Tibial artery (tissue), 4 donors: ENCODE measurements around the gene WAC.

Source experiments
- DNase-seq, 2 donors: peaks; one replicate each; pipeline ENCODE4 v3.0.0-alpha.2; 2019
- H3K27ac ChIP-seq, 2 donors: fragments of 200-600 bp; sonication (generic) in 1 of 2; 1 replicate in 1 of 2; 2 replicates in 1 of 2; pipeline ENCODE4 v1.5.1; 2018 to 2019; ENCODE audit warnings: mild to moderate bottlenecking in 1 of 2
- H3K27me3 ChIP-seq, 2 donors: fragments of 200-600 bp; sonication (generic) in 1 of 2; one replicate each; pipeline versions ENCODE4 v1.5.1 to v1.6.0; 2016 to 2019
- H3K36me3 ChIP-seq, 3 donors: fragments of 200-600 bp; sonication (generic) in 2 of 3; one replicate each; pipeline ENCODE4 v1.5.1; 2016 to 2019; ENCODE audit warnings: mild to moderate bottlenecking in 2 of 3
- H3K4me1 ChIP-seq, 4 donors: fragments of 200-600 bp; sonication (generic) in 2 of 4; 1 replicate in 3 of 4; 2 replicates in 1 of 4; pipeline ENCODE4 v1.5.1; 2016 to 2019
- H3K4me3 ChIP-seq, 2 donors: fragments of 200-600 bp; sonication (generic) in 1 of 2; 1 replicate in 1 of 2; 2 replicates in 1 of 2; pipeline ENCODE4 v1.5.1; 2018 to 2019; ENCODE audit warnings: mild to moderate bottlenecking in 2 of 2
- H3K9me3 ChIP-seq, 3 donors: fragments of 200-600 bp; sonication (generic) in 1 of 3; one replicate each; pipeline ENCODE4 v1.5.1; 2016 to 2019
- intact Hi-C: fragments of 100-400 bp; cut with DNase I; formaldehyde crosslinking; loops from one replicate; pipeline ENCODE4 v1.15.0; 2023; ENCODE audit warnings: low total_unique reads
- TF ChIP-seq, protein P1 (sequence below), 2 experiments: fragments of 200-600 bp in 1 of 2; fragments of 450-650 bp in 1 of 2; IDR thresholded peaks; one replicate each; pipeline ENCODE4 v1.5.1; 2017 to 2019; ENCODE audit warnings: antibody characterized with exemption in 2 of 2, mild to moderate bottlenecking in 1 of 2, moderate library complexity in 1 of 2

Gene WAC

DNA sequence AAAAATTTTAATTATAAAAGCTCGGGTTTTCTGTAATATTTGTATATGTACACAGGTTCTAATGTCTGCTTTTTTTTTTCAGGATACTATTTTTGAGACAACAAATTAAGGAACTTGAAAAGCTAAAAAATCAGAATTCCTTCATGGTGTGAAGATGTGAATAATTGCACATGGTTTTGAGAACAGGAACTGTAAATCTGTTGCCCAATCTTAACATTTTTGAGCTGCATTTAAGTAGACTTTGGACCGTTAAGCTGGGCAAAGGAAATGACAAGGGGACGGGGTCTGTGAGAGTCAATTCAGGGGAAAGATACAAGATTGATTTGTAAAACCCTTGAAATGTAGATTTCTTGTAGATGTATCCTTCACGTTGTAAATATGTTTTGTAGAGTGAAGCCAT, 86.5 kb downstream of the WAC start:
- H3K27ac ChIP-seq, result no peak overlapping the region
- intact Hi-C loops, result no loop called here
- no peak for DNase-seq
- H3K9me3 ChIP-seq, result no peaks in the 10 kb centered on the region
- no peaks in the 10 kb centered on the region for H3K27me3 ChIP-seq
- TF ChIP-seq, protein P1, sequence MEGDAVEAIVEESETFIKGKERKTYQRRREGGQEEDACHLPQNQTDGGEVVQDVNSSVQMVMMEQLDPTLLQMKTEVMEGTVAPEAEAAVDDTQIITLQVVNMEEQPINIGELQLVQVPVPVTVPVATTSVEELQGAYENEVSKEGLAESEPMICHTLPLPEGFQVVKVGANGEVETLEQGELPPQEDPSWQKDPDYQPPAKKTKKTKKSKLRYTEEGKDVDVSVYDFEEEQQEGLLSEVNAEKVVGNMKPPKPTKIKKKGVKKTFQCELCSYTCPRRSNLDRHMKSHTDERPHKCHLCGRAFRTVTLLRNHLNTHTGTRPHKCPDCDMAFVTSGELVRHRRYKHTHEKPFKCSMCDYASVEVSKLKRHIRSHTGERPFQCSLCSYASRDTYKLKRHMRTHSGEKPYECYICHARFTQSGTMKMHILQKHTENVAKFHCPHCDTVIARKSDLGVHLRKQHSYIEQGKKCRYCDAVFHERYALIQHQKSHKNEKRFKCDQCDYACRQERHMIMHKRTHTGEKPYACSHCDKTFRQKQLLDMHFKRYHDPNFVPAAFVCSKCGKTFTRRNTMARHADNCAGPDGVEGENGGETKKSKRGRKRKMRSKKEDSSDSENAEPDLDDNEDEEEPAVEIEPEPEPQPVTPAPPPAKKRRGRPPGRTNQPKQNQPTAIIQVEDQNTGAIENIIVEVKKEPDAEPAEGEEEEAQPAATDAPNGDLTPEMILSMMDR (IDR thresholded peaks at IDR 0.05), result no peak
- peaks cover 52 to 57% (median 56%) of the 10 kb centered on the region in 3 donors for H3K36me3 ChIP-seq
- no peaks in the 10 kb centered on the region for H3K4me1 ChIP-seq
- H3K4me3 ChIP-seq, result no peak overlapping the region

DNA sequence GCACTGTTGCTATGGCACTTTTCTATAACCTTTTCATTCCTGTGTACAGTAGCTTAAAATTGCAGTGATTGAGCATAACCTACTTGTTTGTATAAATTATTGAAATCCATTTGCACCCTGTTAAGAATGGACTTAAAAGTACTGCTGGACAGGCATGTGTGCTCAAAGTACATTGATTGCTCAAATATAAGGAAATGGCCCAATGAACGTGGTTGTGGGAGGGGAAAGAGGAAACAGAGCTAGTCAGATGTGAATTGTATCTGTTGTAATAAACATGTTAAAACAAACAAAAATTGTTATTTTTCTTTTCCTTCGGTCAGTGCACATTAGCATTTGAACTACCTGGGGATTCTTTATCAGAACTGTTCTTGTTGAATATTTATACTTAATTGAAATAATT, 87.3 kb downstream of the WAC start:
- Histone ChIP-seq H3K9me3 (no peaks in the 10 kb centered on the region), H3K4me1 (no peaks in the 10 kb centered on the region), H3K27me3 (no peaks in the 10 kb centered on the region), H3K36me3 (peaks cover 44 to 49% (median 48%) of the 10 kb centered on the region in 3 donors), H3K27ac (no peak overlapping the region), H3K4me3 (no peak overlapping the region)
- TF ChIP-seq, protein P1 (IDR thresholded peaks at IDR 0.05), result no peak
- intact Hi-C loops, result no loop called here
- DNase-seq, result no peak

DNA sequence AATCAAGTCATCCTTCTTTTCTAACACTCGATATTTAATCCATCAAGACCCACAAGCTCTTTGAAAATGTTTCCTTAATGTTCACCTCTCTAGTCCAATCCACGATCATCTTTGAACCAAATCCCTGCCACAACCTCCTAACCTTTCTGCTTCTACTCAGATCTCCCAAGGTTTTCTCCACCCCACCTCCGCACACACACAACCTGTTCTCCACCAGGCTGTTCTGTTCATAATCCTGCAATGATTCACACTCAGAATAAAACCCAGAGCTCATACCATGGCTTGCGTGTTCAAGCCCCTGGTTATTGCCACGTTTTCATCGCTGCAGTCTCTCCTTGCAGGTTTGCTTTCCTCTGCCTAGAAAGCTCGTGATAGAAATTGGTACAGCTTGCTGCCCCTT, 90.6 kb downstream of the WAC start:
- intact Hi-C loops, result no loop called here
- TF ChIP-seq, protein P1 (IDR thresholded peaks at IDR 0.05), result no peak
- Histone ChIP-seq H3K27ac (no peak overlapping the region), H3K9me3 (no peaks in the 10 kb centered on the region), H3K27me3 (no peaks in the 10 kb centered on the region), H3K36me3 (peaks cover 13 to 17% (median 15%) of the 10 kb centered on the region in 3 donors), H3K4me1 (peaks cover 0 to 5% (median 0%) of the 10 kb centered on the region in 4 donors), H3K4me3 (no peak overlapping the region)
- DNase-seq, result no peak

DNA sequence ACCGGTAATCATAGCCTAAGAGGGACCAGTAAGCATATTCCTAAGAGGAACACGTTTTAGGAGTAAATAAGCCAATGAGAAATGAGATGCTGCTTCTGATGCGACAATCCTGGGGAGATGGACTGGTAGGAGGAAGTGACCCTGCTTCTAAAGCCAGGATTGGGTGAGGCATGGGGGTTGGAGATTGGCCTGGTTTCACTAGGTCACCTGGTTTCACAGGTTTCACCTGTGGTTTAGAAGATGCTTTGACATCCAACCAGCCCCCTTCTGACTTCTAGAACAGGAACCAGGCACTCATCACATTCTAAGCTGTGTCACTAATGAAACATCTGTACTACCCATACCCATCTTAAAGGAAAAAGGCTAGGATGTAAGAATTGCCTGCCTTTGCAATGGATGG, 91.4 kb downstream of the WAC start:
- H3K9me3 ChIP-seq, result no peaks in the 10 kb centered on the region
- H3K4me3 ChIP-seq, result no peak overlapping the region
- intact Hi-C loops, result no loop called here
- H3K27me3 ChIP-seq, result peaks cover 0 to 2% of the 10 kb centered on the region in 2 donors
- H3K27ac ChIP-seq, result no peak overlapping the region
- H3K4me1 ChIP-seq, result peaks cover 0 to 5% (median 0%) of the 10 kb centered on the region in 4 donors
- TF ChIP-seq, protein P1 (IDR thresholded peaks at IDR 0.05), result no peak
- DNase-seq, result no peak
- peaks cover 10 to 12% (median 10%) of the 10 kb centered on the region in 3 donors for H3K36me3 ChIP-seq

DNA sequence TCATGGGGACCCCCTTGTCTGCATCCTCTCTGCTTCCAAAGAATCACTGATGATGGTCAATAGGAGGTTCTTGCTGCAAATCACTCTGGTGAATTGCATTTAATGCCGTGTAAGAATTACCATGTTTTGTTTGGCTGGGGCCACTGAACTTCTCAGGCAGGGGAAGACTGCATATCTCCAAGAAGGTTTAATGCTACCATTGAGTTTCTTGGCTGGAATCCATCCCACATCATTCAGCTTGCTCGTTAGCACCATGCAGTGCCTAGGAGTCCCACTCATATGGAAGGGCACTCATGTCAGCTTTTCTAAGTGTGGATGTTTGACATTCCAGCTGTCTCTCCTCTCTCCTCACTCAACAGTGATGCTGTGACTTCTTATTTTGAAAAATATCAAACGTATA, 94.2 kb downstream of the WAC start:
- H3K27me3 ChIP-seq, result peaks cover 0 to 15% of the 10 kb centered on the region in 2 donors
- TF ChIP-seq, protein P1 (IDR thresholded peaks at IDR 0.05), result no peak
- peaks cover 0 to 5% (median 0%) of the 10 kb centered on the region in 4 donors for H3K4me1 ChIP-seq
- intact Hi-C loops, result no loop called here
- no peaks in the 10 kb centered on the region for H3K9me3 ChIP-seq
- no peak for DNase-seq
- no peak overlapping the region for H3K4me3 ChIP-seq
- H3K27ac ChIP-seq, result no peak overlapping the region
- peaks cover 0 to under 1% (median 0%) of the 10 kb centered on the region in 3 donors for H3K36me3 ChIP-seq
